ENCODE data around the gene DSCAML1. TPM values are rescaled to one million over a fixed set of nuclear protein-coding genes. Genes with fewer than 3 reads are reported as not detected.
A peak's percentile ranks its signal among the peaks of the same experiment; 100 is the strongest.

DSCAML1 gene
- total RNA-seq, 6 donors from 2014 or later: 0.30 to 3.1 (median 1.3) TPM

DNA sequence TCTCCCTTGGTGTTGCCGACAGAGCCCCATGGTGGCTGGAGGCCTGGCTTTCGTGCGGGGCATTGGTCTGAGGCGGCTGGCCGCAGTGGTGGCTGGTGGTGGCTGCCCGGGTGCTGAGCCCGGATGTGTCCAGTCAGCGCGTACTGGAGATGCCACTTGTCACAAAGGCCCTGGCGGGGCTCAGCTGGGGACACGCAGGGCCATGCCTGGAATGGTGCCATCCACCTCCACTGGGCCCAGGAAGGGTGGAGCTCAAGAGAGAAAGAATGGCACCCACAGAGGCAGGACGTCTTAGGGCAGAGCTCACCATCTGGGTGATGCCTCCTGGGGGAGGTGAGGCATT lies 376.9 kb downstream of the DSCAML1 start:
- ATAC-seq (ENCODE audit: low FRiP score in 2 of 2): peak; percentile 8 to 16
- Histone ChIP-seq H3K4me3 (no peak overlapping the region), H3K9me3 (no peaks in the 10 kb centered on the region), H3K27me3 (no peaks in the 10 kb centered on the region), H3K36me3 (no peaks in the 10 kb centered on the region), H3K4me1 (no peaks in the 10 kb centered on the region), H3K27ac (no peak overlapping the region)
- WGBS, 2 donors: 20 to 90% methylated on average over 1 to 12 of the region's 12 CpGs
- TF ChIP-seq, protein P1, sequence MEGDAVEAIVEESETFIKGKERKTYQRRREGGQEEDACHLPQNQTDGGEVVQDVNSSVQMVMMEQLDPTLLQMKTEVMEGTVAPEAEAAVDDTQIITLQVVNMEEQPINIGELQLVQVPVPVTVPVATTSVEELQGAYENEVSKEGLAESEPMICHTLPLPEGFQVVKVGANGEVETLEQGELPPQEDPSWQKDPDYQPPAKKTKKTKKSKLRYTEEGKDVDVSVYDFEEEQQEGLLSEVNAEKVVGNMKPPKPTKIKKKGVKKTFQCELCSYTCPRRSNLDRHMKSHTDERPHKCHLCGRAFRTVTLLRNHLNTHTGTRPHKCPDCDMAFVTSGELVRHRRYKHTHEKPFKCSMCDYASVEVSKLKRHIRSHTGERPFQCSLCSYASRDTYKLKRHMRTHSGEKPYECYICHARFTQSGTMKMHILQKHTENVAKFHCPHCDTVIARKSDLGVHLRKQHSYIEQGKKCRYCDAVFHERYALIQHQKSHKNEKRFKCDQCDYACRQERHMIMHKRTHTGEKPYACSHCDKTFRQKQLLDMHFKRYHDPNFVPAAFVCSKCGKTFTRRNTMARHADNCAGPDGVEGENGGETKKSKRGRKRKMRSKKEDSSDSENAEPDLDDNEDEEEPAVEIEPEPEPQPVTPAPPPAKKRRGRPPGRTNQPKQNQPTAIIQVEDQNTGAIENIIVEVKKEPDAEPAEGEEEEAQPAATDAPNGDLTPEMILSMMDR (IDR thresholded peaks at IDR 0.05): no peak
- TF ChIP-seq POLR2A (IDR thresholded peaks at IDR 0.05) (no peak), POLR2AphosphoS5 (IDR thresholded peaks at IDR 0.05) (no peak), EP300 (IDR thresholded peaks at IDR 0.05) (no peak)
- peak in 1 of 2 donors; percentile 67 for DNase-seq

GRCh38 chr11:117419482-117420142 lies 377.4 kb downstream of the DSCAML1 start:
- no peaks in the 10 kb centered on the region for H3K27me3 ChIP-seq
- no peaks in the 10 kb centered on the region for H3K4me1 ChIP-seq
- H3K4me3 ChIP-seq: no peak overlapping the region
- H3K36me3 ChIP-seq: no peaks in the 10 kb centered on the region
- 76 to 84% methylated on average over 7 to 12 of the region's 12 CpGs for WGBS, 2 donors
- no peak overlapping the region for H3K27ac ChIP-seq
- H3K9me3 ChIP-seq: no peaks in the 10 kb centered on the region
- no peak for DNase-seq
- peak in 1 of 2 donors; percentile 7 for ATAC-seq (ENCODE audit: low FRiP score in 2 of 2)
- no peak for TF ChIP-seq EP300 (IDR thresholded peaks at IDR 0.05)
- no peak for TF ChIP-seq POLR2A (IDR thresholded peaks at IDR 0.05)
- TF ChIP-seq, protein P1 (IDR thresholded peaks at IDR 0.05): no peak

GRCh38 chr11:117418737-117419481 lies 378.1 kb downstream of the DSCAML1 start:
- H3K27me3 ChIP-seq: no peaks in the 10 kb centered on the region
- H3K27ac ChIP-seq: no peak overlapping the region
- TF ChIP-seq EP300 (IDR thresholded peaks at IDR 0.05) (no peak), POLR2AphosphoS5 (IDR thresholded peaks at IDR 0.05) (no peak)
- H3K4me1 ChIP-seq: no peaks in the 10 kb centered on the region
- no peaks in the 10 kb centered on the region for H3K9me3 ChIP-seq
- no peak for ATAC-seq (ENCODE audit: low FRiP score in 2 of 2)
- H3K36me3 ChIP-seq: no peaks in the 10 kb centered on the region
- 78 to 81% methylated on average over 12 of the region's 12 CpGs for WGBS, 2 donors
- no peak for DNase-seq
- H3K4me3 ChIP-seq: no peak overlapping the region

DNA sequence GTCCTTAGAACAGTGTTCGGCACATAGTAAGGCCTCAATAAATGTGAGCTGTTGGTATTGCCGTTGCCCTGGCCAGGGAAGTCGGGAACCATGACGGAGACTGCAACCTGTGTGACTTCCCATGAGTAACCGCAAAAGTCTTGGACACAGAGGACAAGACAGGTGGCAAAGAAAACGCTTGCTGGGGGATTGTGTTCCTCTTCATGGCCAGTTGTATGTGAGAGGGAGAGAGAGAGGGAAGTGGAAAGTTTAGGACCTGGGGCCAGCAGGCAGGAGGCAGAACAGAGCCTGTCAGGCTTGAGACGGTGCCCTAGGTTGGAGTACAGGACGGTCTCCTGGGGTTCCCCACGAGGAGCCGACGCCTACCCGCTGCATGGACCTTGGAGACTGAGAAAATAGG lies 379.2 kb downstream of the DSCAML1 start:
- ATAC-seq (ENCODE audit: low FRiP score in 2 of 2) (no peak), DNase-seq (no peak)
- Histone ChIP-seq H3K9me3 (no peaks in the 10 kb centered on the region), H3K4me3 (no peak overlapping the region), H3K4me1 (no peaks in the 10 kb centered on the region), H3K27ac (no peak overlapping the region), H3K27me3 (no peaks in the 10 kb centered on the region), H3K36me3 (peaks cover 0 to 5% (median 0%) of the 10 kb centered on the region in 4 donors)
- no peak for TF ChIP-seq POLR2AphosphoS5 (IDR thresholded peaks at IDR 0.05)
- TF ChIP-seq, protein P1 (IDR thresholded peaks at IDR 0.05): no peak
- no peak for TF ChIP-seq POLR2A (IDR thresholded peaks at IDR 0.05)
- TF ChIP-seq EP300 (IDR thresholded peaks at IDR 0.05): no peak
- WGBS, 2 donors: 85 to 89% methylated on average over 12 of the region's 12 CpGs

GRCh38 chr11:117417342-117417741 lies 379.7 kb downstream of the DSCAML1 start:
- Histone ChIP-seq H3K36me3 (peaks cover 0 to 7% (median 0%) of the 10 kb centered on the region in 4 donors), H3K27ac (no peak overlapping the region), H3K4me3 (no peak overlapping the region), H3K27me3 (no peaks in the 10 kb centered on the region), H3K9me3 (no peaks in the 10 kb centered on the region), H3K4me1 (no peaks in the 10 kb centered on the region)
- DNase-seq: no peak
- TF ChIP-seq POLR2AphosphoS5 (IDR thresholded peaks at IDR 0.05) (no peak), EP300 (IDR thresholded peaks at IDR 0.05) (no peak), POLR2A (IDR thresholded peaks at IDR 0.05) (no peak)
- TF ChIP-seq, protein P1 (IDR thresholded peaks at IDR 0.05): no peak
- 53 to 59% methylated on average over 6 of the region's 6 CpGs for WGBS, 2 donors
- no peak for ATAC-seq (ENCODE audit: low FRiP score in 2 of 2)

Measured in upper lobe of left lung (tissue), 6 donors.